Heart left ventricle (tissue), 16 donors: Measurements from ENCODE around the gene OR2A2. TPM values are rescaled to one million over a fixed set of nuclear protein-coding genes. Genes with fewer than 3 reads are reported as not detected.
"Not testable (repeated sequence)": the region's sequence is repeated elsewhere in the genome, so short reads cannot be mapped to it uniquely, and the experiment has no call there.

Experiments used
- ATAC-seq, 4 donors: fragments of 200-7000 bp; cut with Tn5 transposase; one replicate each; pipeline ENCODE4 v1.9.1; 2020 to 2022; ENCODE audit warnings: moderate library complexity in 4 of 4, mild to moderate bottlenecking in 3 of 4, moderate number of reproducible peaks in 1 of 4
- DNase-seq, 5 donors: peaks; one replicate each; pipeline ENCODE4 v3.0.0-alpha.2; 2020
- H3K27ac ChIP-seq, 12 donors: fragments of 200-600 bp; sonication (generic) in 4 of 12; one replicate each; pipeline versions ENCODE4 v1.5.0 to v1.8.0; 2016 to 2022; ENCODE audit warnings: mild to moderate bottlenecking in 2 of 12
- H3K27me3 ChIP-seq, 9 donors: fragments of 200-600 bp; sonication (generic) in 2 of 9; one replicate each; pipeline versions ENCODE4 v1.5.1 to v1.8.0; 2016 to 2022; ENCODE audit warnings: mild to moderate bottlenecking in 3 of 9
- H3K36me3 ChIP-seq, 9 donors: fragments of 200-600 bp; sonication (generic) in 2 of 9; one replicate each; pipeline versions ENCODE4 v1.5.0 to v1.8.0; 2018 to 2022; ENCODE audit warnings: mild to moderate bottlenecking in 2 of 9
- H3K4me1 ChIP-seq, 12 donors: fragments of 200-600 bp; sonication (generic) in 4 of 12; one replicate each; pipeline versions ENCODE4 v1.5.0 to v1.8.0; 2016 to 2022; ENCODE audit warnings: mild to moderate bottlenecking in 3 of 12
- H3K4me3 ChIP-seq, 12 donors: fragments of 200-600 bp; sonication (generic) in 4 of 12; one replicate each; pipeline versions ENCODE4 v1.5.0 to v1.8.0; 2017 to 2022; ENCODE audit warnings: mild to moderate bottlenecking in 9 of 12, moderate library complexity in 4 of 12
- H3K9me3 ChIP-seq, 12 donors: fragments of 200-600 bp; sonication (generic) in 4 of 12; one replicate each; pipeline versions ENCODE4 v1.5.0 to v1.8.0; 2016 to 2022; ENCODE audit warnings: mild to moderate bottlenecking in 1 of 12
- CTCF ChIP-seq, 12 donors: fragments of 200-600 bp; sonication (generic) in 4 of 12; IDR thresholded peaks; one replicate each; pipeline versions ENCODE4 v1.5.0 to v1.8.0; 2018 to 2022; ENCODE audit warnings: antibody characterized with exemption in 12 of 12, mild to moderate bottlenecking in 5 of 12
- POLR2A ChIP-seq, 2 donors: fragments of 450-650 bp; IDR thresholded peaks; one replicate each; pipeline ENCODE4 v1.6.1; 2017; ENCODE audit warnings: antibody characterized with exemption in 2 of 2, mild to moderate bottlenecking in 2 of 2, moderate library complexity in 2 of 2
- WGBS, 4 donors: extraction: QIAGEN DNeasy Blood & Tissue Kit in 2 of 4; methylation state at CpG; one replicate each; pipeline versions ENCODE4 v1.1.5 to v1.1.7; 2013 to 2018; 5-methylcytosine and 5-hydroxymethylcytosine counted together
- intact Hi-C, 10 donors: fragments of 100-400 bp; cut with DNase I; formaldehyde crosslinking; loops; one replicate each; pipeline versions ENCODE4 v1.11.1 to v1.14.2; 2022
- polyA plus RNA-seq, 2 donors: library from polyadenylated mRNA; stranded (reverse); fragments of 200-250 nt; gene quantifications; one replicate each; pipeline ENCODE4 v1.2.3, GENCODE V29; 2013
- total RNA-seq, 9 donors: library from RNA; depleted of rRNA in 2 of 9; stranded (reverse); fragments of >200 nt in 2 of 9; fragmentation: NEBNext Ultra II Directional in 3 of 9; extraction: Animal tissue kit (Norgen Biotek cat#: 25700) in 3 of 9; gene quantifications; one replicate each; pipeline versions ENCODE4 v1.1.0 to v1.2.4, GENCODE V29; 2016 to 2023
- donor health status: ischemic (EF 13 %, LVEDD 7.1; RV severe dilation, severe dysfunction).
- donor health status: healthy with polysubstance abuse.
- donor health status: DM: no; HTN: yes; CAD: no.
- donor health status: DM: no; HTN: no; CAD: no.
- donor health status: ischemic (EF 25% LVEDD 6.9; RV normal size, moderate dysfunction).
- donor health status: ischemic (EF 25% LVEDD 5.7; RV mildly dilated, moderate dysfunction).
- donor health status: healthy.
- donor health status: DM: yes; HTN: yes; CAD: no.
- donor health status: ischemic (EF 35%, LVEDD 5.7; RV mildly dilated, moderate dysfunction).
- donor health status: nonischemic (EF 11% LVEDD 7.7; RV severe dilation, severe dysfunction).
- donor health status: DM: yes; HTN: yes; CAD: no.
- donor health status: PGD.
- donor health status: ischemic (EF 29% LVEDD 5.4; RV normal size, mild dysfunction).
- donor health status: nonischemic (EF 23%, LVEDD 6.1; RV moderate dilation, normal function).

OR2A2 gene
- total and polyA plus RNA-seq, 11 donors, result not detected

- Histone ChIP-seq H3K27ac (no peak within 1 kb of the TSS), H3K36me3 (no peaks in the 10 kb centered on the region), H3K9me3 (no peaks in the 10 kb centered on the region), H3K4me3 (no peak within 1 kb of the TSS), H3K4me1 (no peaks in the 10 kb centered on the region), H3K27me3 (no peaks in the 10 kb centered on the region)
- TF ChIP-seq POLR2A (IDR thresholded peaks at IDR 0.05) (no peak), CTCF (IDR thresholded peaks at IDR 0.05) (no peak)
- ATAC-seq, result no peak
- intact Hi-C loops, result loop anchor here in 2 of 10 donors (10.0 kb wide), 1 partner anchor 88 kb away; no protein-coding TSS in a partner anchor
- 85 to 98% (median 91%) methylated on average over 1 of the region's 1 CpG for WGBS, 4 donors
- DNase-seq, result no peak
Measured at GRCh38 chr7:144122876-144123275, 13.5 kb downstream of the OR2A2 start, which contains the start of gene OR2A14. Gene OR2A14, plus strand, starts transcription at chr7:144123176. Its CDS starts 5,937 bp downstream, at chr7:144129113.

- intact Hi-C loops, result loop anchor here in 3 of 10 donors (5.0 to 10.0 kb wide), 2 partner anchors 93 to 96 kb away; no protein-coding TSS in a partner anchor
- WGBS, 4 donors, result 35 to 40% (median 38%) methylated on average over 6 of the region's 6 CpGs
- peak; percentile 65 to 85 (median 76) for TF ChIP-seq CTCF (IDR thresholded peaks at IDR 0.05)
- TF ChIP-seq POLR2A (IDR thresholded peaks at IDR 0.05), result no peak
- Histone ChIP-seq H3K27ac (no peak overlapping the region), H3K27me3 (no peaks in the 10 kb centered on the region), H3K4me1 (no peaks in the 10 kb centered on the region), H3K36me3 (no peaks in the 10 kb centered on the region), H3K9me3 (no peaks in the 10 kb centered on the region), H3K4me3 (no peak overlapping the region)
- ATAC-seq (peak in 3 of 4 donors; percentile 76 to 85 (median 77)), DNase-seq (peak; percentile 74 to 89 (median 81))
Measured at GRCh38 chr7:144127714-144128334, 18.4 kb downstream of the OR2A2 start.

- WGBS, 4 donors, result 89 to 93% (median 92%) methylated on average over 9 of the region's 9 CpGs
- H3K4me3 ChIP-seq, H3K4me1 ChIP-seq, H3K27me3 ChIP-seq, DNase-seq, ATAC-seq, H3K27ac ChIP-seq, H3K36me3 ChIP-seq, H3K9me3 ChIP-seq: not testable (repeated sequence)
- intact Hi-C loops, result loop anchor here in 3 of 10 donors (5.0 to 10.0 kb wide), 2 partner anchors 95 to 97 kb away; no protein-coding TSS in a partner anchor
Measured at GRCh38 chr7:144129601-144130000, 20.2 kb downstream of the OR2A2 start.

- DNase-seq (no peak), ATAC-seq (no peak)
- H3K4me3 ChIP-seq, result no peak overlapping the region
- H3K9me3 ChIP-seq, result no peaks in the 10 kb centered on the region
- no peaks in the 10 kb centered on the region for H3K27me3 ChIP-seq
- H3K27ac ChIP-seq, result no peak overlapping the region
- no peaks in the 10 kb centered on the region for H3K36me3 ChIP-seq
- intact Hi-C loops, result loop anchor here in 1 of 10 donors (10.0 kb wide), 1 partner anchor 156 kb away; no protein-coding TSS in a partner anchor
- no peaks in the 10 kb centered on the region for H3K4me1 ChIP-seq
- 80 to 90% (median 89%) methylated on average over 2 of the region's 2 CpGs for WGBS, 4 donors
- no peak for TF ChIP-seq CTCF (IDR thresholded peaks at IDR 0.05)
- TF ChIP-seq POLR2A (IDR thresholded peaks at IDR 0.05), result no peak
Measured at GRCh38 chr7:144130730-144131129, 21.3 kb downstream of the OR2A2 start.
